HG03064 (cell line): ENCODE results near the gene VAV2.

Source experiments
- ATAC-seq: cut with Tn5 transposase; IDR thresholded peaks from one replicate; pipeline ENCODE4 v1.9.1; 2021; ENCODE audit warnings: low read depth; ENCODE audit not compliant: unreplicated experiment

VAV2 gene

DNA sequence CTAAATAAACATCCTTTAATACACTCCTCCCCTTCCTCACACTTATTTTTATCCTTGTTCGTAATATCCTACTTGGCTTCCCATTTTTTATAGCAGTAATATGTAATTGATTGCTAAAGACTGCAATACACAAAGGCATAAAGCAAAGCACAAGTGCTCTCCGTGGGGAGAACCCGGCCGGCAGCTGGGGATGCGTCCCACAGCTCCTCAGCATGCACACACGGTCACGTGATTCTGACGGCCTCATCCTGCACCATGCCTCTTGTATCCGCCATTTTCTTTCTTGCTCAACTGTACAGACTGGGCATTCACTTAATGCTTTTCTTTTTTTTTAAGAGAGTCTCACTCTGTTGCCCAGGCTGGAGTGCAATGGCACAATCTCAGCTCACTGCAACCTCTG lies 36.0 kb upstream of the VAV2 start:
- ATAC-seq: no peak

DNA sequence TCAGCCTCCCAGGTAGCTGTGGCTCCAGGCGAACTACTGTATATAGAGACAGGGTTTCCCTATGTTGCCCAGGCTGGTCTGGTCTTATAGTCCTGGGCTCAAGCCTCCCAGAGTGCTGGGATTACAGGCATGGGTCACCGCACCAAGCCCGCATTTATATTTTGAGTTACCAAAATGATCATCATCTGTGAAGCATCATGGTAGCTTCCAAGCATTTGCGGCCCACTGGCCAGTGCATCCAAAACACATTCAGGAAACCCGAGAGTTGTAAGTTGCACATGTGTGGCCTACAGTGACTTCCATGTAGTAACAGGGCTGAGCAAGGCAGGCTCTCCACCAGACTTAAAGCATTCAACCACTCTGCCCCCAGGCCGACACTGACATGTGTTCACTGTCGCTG lies 35.4 kb upstream of the VAV2 start:
- ATAC-seq: no peak

DNA sequence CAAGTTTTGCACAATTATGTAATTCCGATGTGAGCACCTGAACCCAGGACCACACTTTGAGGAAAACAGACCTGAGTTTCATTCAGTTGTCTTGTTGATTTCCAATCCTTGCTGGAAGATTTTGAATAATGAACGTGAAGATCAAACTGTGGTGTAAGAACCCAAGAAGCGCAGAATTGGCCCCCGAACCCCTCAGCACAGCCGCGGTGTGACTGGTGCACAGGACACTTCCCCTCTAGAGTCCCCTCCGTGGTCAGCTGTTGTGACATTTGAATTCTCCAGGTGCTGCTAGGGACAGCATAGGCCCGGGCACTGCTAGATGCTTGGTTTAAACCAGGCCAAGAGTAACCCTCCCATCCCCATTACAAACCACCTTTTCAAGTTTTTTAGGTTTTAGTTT lies 34.9 kb upstream of the VAV2 start:
- no peak for ATAC-seq

- ATAC-seq: no peak
Observed at GRCh38 chr9:134026581-134026980, 34.5 kb upstream of the VAV2 start.

DNA sequence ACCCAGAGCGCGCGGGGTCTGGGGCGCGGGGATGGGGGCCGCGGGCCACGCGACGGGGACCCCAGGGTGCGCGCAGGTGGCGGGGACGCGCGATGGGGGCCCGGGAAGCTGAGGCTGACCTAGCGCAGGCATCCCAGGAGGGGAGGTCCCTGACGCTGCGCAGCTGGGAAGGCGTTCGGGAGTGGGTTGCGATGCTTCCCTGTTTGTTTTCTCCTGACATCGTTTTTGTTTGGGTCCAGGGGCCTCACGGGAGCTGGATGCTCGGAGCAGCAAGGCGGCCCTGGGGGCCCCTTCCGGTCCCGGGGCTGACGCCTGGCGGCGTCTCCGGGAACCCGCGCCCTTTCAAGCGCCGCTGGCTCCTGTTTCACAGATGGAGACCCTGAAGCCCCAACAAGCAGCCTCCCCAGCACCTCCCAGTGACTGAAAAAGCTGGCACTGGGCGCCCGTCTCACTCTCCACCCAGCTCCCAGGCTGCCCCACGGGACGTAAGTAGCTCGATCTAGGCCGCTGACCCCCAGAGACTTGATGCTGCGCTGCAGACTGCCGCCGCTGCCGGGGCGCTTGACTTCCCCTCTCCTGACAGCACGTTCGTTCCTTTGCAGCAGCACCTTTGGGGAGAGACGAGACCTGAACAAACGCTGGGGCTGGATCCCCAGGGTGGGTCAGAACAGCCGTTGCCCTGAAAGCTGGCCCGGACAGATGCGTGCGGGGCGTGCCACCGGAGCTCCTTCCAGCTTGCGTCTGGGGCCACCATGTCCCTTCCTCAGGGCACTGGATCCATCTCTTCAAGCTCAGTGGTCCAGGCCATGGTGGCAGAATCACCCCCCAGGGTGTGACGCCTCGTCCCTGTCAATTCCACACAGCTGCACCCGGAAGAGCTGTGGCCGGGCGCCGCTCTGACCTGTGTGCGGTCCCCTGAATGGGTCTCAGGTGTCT lies 33.8 kb upstream of the VAV2 start:
- ATAC-seq: peak; percentile 41

- peak; percentile 82 for ATAC-seq
Observed at GRCh38 chr9:134024828-134025605, 32.9 kb upstream of the VAV2 start, which contains the start of gene BRD3OS. Gene BRD3OS (plus strand): TSS chr9:134025481. CDS start chr9:134026748, 1,267 bp downstream.

- no peak for ATAC-seq
Observed at GRCh38 chr9:134024214-134024792, 32.2 kb upstream of the VAV2 start.

DNA sequence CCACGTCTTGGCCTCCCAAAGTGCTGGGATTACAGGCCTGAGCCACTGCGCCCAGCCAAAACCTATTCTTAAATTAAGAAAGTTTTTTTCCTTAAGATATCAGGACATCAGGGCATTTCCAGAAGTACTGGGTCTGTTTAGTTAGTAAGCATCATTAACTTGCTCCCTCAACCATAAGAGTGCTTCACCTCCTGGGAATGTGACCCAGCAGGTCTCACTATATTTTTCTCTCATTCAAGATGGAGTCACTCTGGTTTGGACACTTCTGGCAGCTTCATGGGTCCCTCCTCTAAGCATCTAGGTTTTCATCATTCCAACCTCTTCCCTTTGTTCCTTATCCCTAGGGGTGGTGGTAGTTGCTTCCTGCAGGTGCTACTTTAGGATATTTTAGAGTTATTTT lies 22.8 kb upstream of the VAV2 start:
- no peak for ATAC-seq

DNA sequence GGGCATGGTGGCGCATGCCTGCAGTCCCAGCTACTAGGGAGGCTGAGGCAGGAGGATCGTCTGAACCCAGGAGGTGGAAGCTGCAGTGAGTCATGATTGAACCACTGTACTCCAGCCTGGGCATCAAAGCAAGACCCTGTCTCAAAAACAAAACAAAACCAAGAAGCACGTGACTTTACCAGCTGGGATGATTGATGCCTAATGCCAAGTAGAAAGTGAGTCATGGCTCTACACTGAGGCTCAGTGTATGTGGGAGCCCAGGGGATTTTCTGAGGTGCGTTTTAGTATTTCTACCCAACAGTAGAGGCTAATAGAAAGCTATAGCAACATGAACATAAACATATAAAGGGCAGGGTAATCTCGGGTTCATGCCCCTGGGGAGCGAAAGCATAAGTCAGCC lies 19.3 kb upstream of the VAV2 start:
- ATAC-seq: no peak

- no peak for ATAC-seq
Observed at GRCh38 chr9:134010310-134011173, 18.4 kb upstream of the VAV2 start.

GRCh38 chr9:134007571-134007970 lies 15.4 kb upstream of the VAV2 start:
- ATAC-seq: no peak

DNA sequence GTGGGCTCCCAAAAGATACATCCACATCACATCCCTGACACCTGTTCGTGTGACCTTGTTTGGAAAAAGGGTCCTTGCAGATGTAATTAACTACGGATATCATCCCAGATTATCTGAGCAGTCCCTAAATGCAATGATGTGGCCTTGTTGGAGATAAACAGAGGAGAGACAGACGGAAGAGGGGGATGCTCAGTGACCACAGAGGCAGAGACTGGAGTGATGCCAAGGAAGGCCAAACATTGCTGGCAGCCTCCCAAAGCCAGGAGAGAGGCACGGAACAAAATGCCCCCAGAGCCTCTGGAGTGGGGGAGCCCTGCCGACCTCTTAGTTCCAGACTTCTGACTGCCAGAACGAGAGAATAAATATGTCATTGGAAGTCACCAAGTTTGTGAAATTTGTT lies 15.0 kb upstream of the VAV2 start:
- no peak for ATAC-seq

DNA sequence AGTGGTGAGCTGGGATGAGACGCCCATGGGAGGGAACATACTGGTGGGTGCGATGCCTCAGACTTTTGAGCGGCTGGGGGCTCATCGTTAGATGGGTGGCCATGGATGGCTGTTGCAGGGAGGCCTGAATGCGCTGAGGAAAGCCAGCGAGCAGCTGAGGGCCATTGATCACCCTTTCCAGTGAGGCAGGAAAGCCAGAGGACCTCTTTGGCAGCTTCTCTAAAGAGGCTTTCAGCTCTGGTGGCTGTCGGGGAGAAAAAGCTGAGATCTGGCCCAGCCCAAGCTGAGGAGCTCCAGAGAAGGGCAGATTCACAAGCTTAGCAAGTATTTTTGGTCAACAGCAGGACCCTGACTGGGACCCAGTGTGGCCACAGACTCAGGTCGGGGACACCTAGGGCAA lies 13.3 kb upstream of the VAV2 start:
- ATAC-seq: no peak

GRCh38 chr9:134004881-134005280 lies 12.8 kb upstream of the VAV2 start:
- ATAC-seq: no peak

GRCh38 chr9:134004131-134004873 lies 12.2 kb upstream of the VAV2 start:
- no peak for ATAC-seq

DNA sequence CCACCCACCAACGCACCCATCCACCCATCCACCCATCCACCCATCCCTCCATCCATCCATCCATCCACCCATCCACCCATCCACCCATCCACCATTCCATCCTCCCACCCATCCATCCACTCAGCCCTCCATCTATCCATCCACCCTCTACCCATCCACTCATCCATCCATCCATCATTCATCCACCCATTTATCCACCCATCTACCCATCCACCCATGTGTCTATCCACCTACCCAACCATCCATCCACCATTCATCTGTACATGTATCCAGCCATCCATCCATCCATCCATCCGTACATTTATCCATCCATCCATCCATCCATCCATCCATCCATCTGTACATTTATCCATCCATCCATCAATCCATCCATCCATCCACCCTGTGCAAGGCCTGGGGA lies 11.1 kb upstream of the VAV2 start:
- ATAC-seq: no peak

DNA sequence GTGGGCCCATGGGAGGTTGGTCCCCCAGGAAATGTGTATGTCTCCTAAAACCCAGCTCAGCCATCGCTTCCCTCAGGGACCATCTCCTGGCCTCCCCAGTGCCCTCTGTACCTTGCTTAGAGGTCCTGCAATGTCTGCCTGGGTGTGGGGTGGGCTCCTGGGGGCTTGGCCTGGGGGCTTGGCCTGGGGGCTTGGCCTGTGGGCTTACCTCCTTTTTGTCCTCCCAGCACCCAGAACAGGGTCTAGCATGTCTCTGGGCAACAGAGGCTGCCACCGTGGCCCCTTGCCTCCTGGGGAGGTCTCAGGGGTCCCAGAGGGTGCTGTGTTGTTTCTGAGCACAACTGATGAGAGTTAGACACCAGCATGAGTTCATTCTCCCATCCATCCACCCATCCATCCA lies 10.7 kb upstream of the VAV2 start:
- no peak for ATAC-seq

DNA sequence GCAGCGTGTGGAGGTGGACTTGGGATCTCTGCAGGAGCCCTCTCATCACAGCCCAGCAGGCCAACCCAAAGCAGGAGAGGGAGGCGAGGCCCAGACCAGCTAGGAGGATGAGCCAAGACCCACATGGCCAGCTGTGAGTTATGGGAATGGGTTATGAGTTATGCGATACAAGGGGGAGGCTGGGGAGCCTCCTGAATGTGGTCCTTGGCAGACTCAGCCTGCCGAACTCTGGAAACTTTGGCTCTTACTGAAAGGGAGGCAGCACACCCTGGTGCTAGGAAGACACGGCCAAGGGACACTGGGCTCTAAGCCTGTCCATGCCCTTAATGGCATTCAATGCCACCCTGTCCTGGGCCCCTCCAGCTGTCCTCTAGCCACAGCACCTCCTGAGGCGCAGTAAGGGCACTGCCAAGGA lies 7.7 kb upstream of the VAV2 start:
- no peak for ATAC-seq

DNA sequence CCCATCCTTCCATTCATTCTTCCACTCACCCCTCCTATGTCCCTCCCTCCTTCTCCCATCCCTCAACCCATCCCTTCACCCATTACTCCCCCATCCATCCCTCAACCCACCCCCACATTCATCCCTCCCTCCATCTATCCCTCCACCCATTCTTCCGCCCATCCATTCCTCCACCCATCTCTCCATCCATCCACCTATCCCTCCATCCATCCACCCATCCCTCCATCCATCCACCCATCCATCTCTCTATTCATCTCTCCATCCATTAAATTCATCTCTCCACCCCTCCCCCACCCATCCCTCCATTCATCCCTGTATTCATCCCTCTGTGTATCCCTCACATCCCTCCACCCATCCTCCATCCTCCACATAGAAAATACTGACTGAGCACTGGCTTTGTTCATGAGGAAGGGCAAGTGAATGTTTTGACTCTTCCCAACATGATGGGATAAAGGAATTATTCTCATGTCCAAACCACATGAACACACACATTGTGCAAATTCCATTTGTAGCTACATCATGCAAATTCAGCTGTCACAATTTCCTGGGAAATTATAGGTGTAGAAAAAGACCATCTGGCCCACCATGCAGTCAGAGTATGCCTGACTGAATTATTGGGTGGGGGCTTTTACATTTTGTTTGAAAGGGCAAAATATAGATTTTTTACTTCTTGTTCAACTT lies 6.9 kb upstream of the VAV2 start:
- ATAC-seq: no peak
